HG03135 (cell line): ENCODE results near the gene ZNF700.
"Not testable (repeated sequence)": the region's sequence is repeated elsewhere in the genome, so short reads cannot be mapped to it uniquely, and the experiment has no call there.

ENCODE experiments used
- ATAC-seq: cut with Tn5 transposase; IDR thresholded peaks from one replicate; pipeline ENCODE4 v1.9.1; 2021; ENCODE audit warnings: mild to moderate bottlenecking, moderate library complexity; ENCODE audit not compliant: unreplicated experiment

ZNF700 gene

GRCh38 chr19:11987405-11988281 is 62.7 kb downstream of the ZNF700 start:
- peak; percentile 83 for ATAC-seq

- no peak for ATAC-seq
Observed at GRCh38 chr19:11989112-11989456, 64.2 kb downstream of the ZNF700 start.

GRCh38 chr19:11991921-11992320 is 67.0 kb downstream of the ZNF700 start:
- ATAC-seq, result not testable (repeated sequence)

- ATAC-seq, result no peak
Observed at GRCh38 chr19:11995174-11995573, 70.3 kb downstream of the ZNF700 start.
